Measurements from ENCODE around the gene NOC2L. TPM values are rescaled to one million over a fixed set of nuclear protein-coding genes. Genes with fewer than 3 reads are reported as not detected.

Gene NOC2L
- total RNA-seq, 4 donors from 2014 or later: 17.8 to 45.4 (median 23.5) TPM

- TF ChIP-seq CTCF (IDR thresholded peaks at IDR 0.05; ENCODE audit: low read depth): no peak
Observed at GRCh38 chr1:943545-944340, 15.3 kb downstream of the NOC2L start.

GRCh38 chr1:942864-943533, 16.1 kb downstream of the NOC2L start:
- no peak for TF ChIP-seq CTCF (IDR thresholded peaks at IDR 0.05; ENCODE audit: low read depth)

GRCh38 chr1:942411-942821, 16.6 kb downstream of the NOC2L start:
- no peak for TF ChIP-seq CTCF (IDR thresholded peaks at IDR 0.05; ENCODE audit: low read depth)

- no peak for TF ChIP-seq CTCF (IDR thresholded peaks at IDR 0.05; ENCODE audit: low read depth)
Observed at GRCh38 chr1:941588-942383, 17.3 kb downstream of the NOC2L start.

GRCh38 chr1:941015-941587, 18.0 kb downstream of the NOC2L start:
- TF ChIP-seq CTCF (IDR thresholded peaks at IDR 0.05; ENCODE audit: low read depth): no peak

GRCh38 chr1:940107-941014, 18.7 kb downstream of the NOC2L start:
- TF ChIP-seq CTCF (IDR thresholded peaks at IDR 0.05; ENCODE audit: low read depth): no peak
